ENCODE results near the gene GRID2. TPM values are rescaled to one million over a fixed set of nuclear protein-coding genes. Genes with fewer than 3 reads are reported as not detected.

GRID2 gene
- polyA plus RNA-seq, 1 of the 3 experiments (the other 2 are of a cell fraction): not detected

GRCh38 chr4:93342738-93343137 is 1039.0 kb downstream of the GRID2 start:
- TF ChIP-seq FOXJ3 (CRISPR knock-in tag; IDR thresholded peaks at IDR 0.05): no peak
- no peak for TF ChIP-seq CTCF (IDR thresholded peaks at IDR 0.05)
- no peak for TF ChIP-seq TEAD4 (IDR thresholded peaks at IDR 0.05; ENCODE audit: borderline replicate concordance, insufficient read depth)
- TF ChIP-seq FOXM1 (IDR thresholded peaks at IDR 0.05; ENCODE audit: low read depth): no peak
- TF ChIP-seq MXI1 (IDR thresholded peaks at IDR 0.05; ENCODE audit: low read depth, low read length): no peak
- no peak for TF ChIP-seq GABPA (IDR thresholded peaks at IDR 0.05; ENCODE audit: low read depth)
- TF ChIP-seq REST (IDR thresholded peaks at IDR 0.05; ENCODE audit: low read depth, low read length): no peak
- TF ChIP-seq USF2 (IDR thresholded peaks at IDR 0.05; ENCODE audit: borderline replicate concordance, low read depth, low read length): no peak
- TF ChIP-seq FOSL2 (IDR thresholded peaks at IDR 0.05; ENCODE audit: borderline replicate concordance, low read depth): no peak
- TF ChIP-seq RXRA (IDR thresholded peaks at IDR 0.05; ENCODE audit: borderline replicate concordance, low read depth): no peak
- TF ChIP-seq POLR2AphosphoS5 (IDR thresholded peaks at IDR 0.05; ENCODE audit: low read depth, low read length): no peak
- no peak overlapping the region for H2AFZ ChIP-seq (ENCODE audit: low read depth)
- DNase-seq: no peak
- ChIA-PET POLR2A (no interaction called here), CTCF (no interaction called here)
- H3K27me3 ChIP-seq (ENCODE audit: insufficient read depth): no peaks in the 10 kb centered on the region
- no peaks in the 10 kb centered on the region for H3K4me1 ChIP-seq (ENCODE audit: control insufficient read depth in 1 of 2, insufficient read depth in 2 of 2, low read depth in 1 of 2, low read length in 1 of 2)
- no peaks in the 10 kb centered on the region for H3K36me3 ChIP-seq (replicated peaks in 1 of 2; ENCODE audit: control insufficient read depth in 1 of 2, insufficient read depth in 2 of 2, low read length in 1 of 2)
- H3K79me2 ChIP-seq (ENCODE audit: insufficient read depth): no peaks in the 10 kb centered on the region
- no peak overlapping the region for H3K4me2 ChIP-seq
- no peak overlapping the region for H3K4me3 ChIP-seq (ENCODE audit: low read depth in 2 of 2, low read length in 1 of 2)
- H3K9me2 ChIP-seq: no peaks in the 10 kb centered on the region
- no peaks in the 10 kb centered on the region for H4K20me1 ChIP-seq (ENCODE audit: insufficient read depth)
- WGBS (ENCODE audit: low lambda C conversion rate): 53% methylated on average over 2 of the region's 2 CpGs
- H3K27ac ChIP-seq (ENCODE audit: low read depth in 2 of 2, low read length in 1 of 2): no peak overlapping the region
- H3K9me3 ChIP-seq: no peaks in the 10 kb centered on the region
- no peaks in the 10 kb centered on the region for H3F3A ChIP-seq (replicated peaks; ENCODE audit: insufficient read depth)
- no peak overlapping the region for H3K9ac ChIP-seq

- H3K27me3 ChIP-seq (ENCODE audit: insufficient read depth): no peaks in the 10 kb centered on the region
- no peaks in the 10 kb centered on the region for H3K79me2 ChIP-seq (ENCODE audit: insufficient read depth)
- no peak overlapping the region for H2AFZ ChIP-seq (ENCODE audit: low read depth)
- H3F3A ChIP-seq (replicated peaks; ENCODE audit: insufficient read depth): no peaks in the 10 kb centered on the region
- TF ChIP-seq ELF1 (IDR thresholded peaks at IDR 0.05) (no peak), FOXM1 (IDR thresholded peaks at IDR 0.05; ENCODE audit: low read depth) (no peak)
- H3K27ac ChIP-seq (ENCODE audit: low read depth in 2 of 2, low read length in 1 of 2): no peak overlapping the region
- H3K4me3 ChIP-seq (ENCODE audit: low read depth in 2 of 2, low read length in 1 of 2): no peak overlapping the region
- ChIA-PET POLR2A (no interaction called here), CTCF (interaction anchor here (1.0 kb wide), 1 partner anchor 13 kb away, joined by 3 read pairs; no protein-coding TSS in a partner anchor)
- no peak for DNase-seq
- no peaks in the 10 kb centered on the region for H3K36me3 ChIP-seq (replicated peaks in 1 of 2; ENCODE audit: control insufficient read depth in 1 of 2, insufficient read depth in 2 of 2, low read length in 1 of 2)
- no peaks in the 10 kb centered on the region for H4K20me1 ChIP-seq (ENCODE audit: insufficient read depth)
- no peak overlapping the region for H3K9ac ChIP-seq
- H3K9me3 ChIP-seq: no peaks in the 10 kb centered on the region
- H3K4me1 ChIP-seq (ENCODE audit: control insufficient read depth in 1 of 2, insufficient read depth in 2 of 2, low read depth in 1 of 2, low read length in 1 of 2): no peaks in the 10 kb centered on the region
- 86% methylated on average over 4 of the region's 4 CpGs for WGBS (ENCODE audit: low lambda C conversion rate)
- no peaks in the 10 kb centered on the region for H3K9me2 ChIP-seq
- no peak overlapping the region for H3K4me2 ChIP-seq
These were observed 1043.1 kb downstream of the GRID2 start for GRCh38 chr4:93346840-93347239.

Data from SK-N-SH (cell line).